GM12878 (cell line): Measurements from ENCODE around the gene PLXND1. TPM values are rescaled to one million over a fixed set of nuclear protein-coding genes. Genes with fewer than 3 reads are reported as not detected.

ENCODE experiments used
- ATAC-seq: fragments of 200-7000 bp; cut with Tn5 transposase; 3 replicates; pipeline ENCODE4 v1.9.1; 2020; ENCODE audit warnings: mild to moderate bottlenecking, moderate library complexity
- BruUV-seq: library from RNA; stranded (reverse); fragments of 400-500 nt; replicated peaks from 2 replicates; lab custom pipeline; 2021; lab: Mats Ljungman, UMichigan
- CTCF ChIA-PET: fragments of 300-600 bp; sonication (Branson Sonifier 250); formaldehyde crosslinking; extraction: SDS; loops from one replicate; lab custom pipeline; 2021; ENCODE audit warnings: inconsistent platforms; lab: Yijun Ruan, JAX
- POLR2A ChIA-PET: fragments of 350-600 bp; formaldehyde crosslinking; extraction: SDS; loops from one replicate; lab custom pipeline; 2021; ENCODE audit warnings: inconsistent platforms; lab: Charles Lee
- RAD21 ChIA-PET: fragments of 300-600 bp; sonication (Branson Sonifier 250); formaldehyde crosslinking; loops from one replicate; lab custom pipeline; 2023; ENCODE audit warnings: antibody characterized with exemption; ENCODE audit not compliant: unreplicated experiment; lab: Charles Lee
- SMC1A ChIA-PET: fragments of 300-600 bp; sonication (Branson Sonifier 250); formaldehyde crosslinking; loops from one replicate; lab custom pipeline; 2023; ENCODE audit not compliant: unreplicated experiment, uncharacterized antibody; lab: Charles Lee
- DNase-seq: peaks from one replicate; pipeline ENCODE4 v3.0.0-alpha.2; 2011; ENCODE audit warnings: low read depth, low spot score
- FAIRE-seq: peaks from 3 replicates; lab custom pipeline; 2011; peaks lifted over from hg19 to GRCh38; lab: Jason Lieb, UNC
- H2AFZ ChIP-seq: 2 replicates; pipeline ENCODE4 v1.6.0; 2011; ENCODE audit warnings: low read depth, low read length, control low read depth; ENCODE audit not compliant: control insufficient read depth
- H3K27ac ChIP-seq: 2 replicates; pipeline ENCODE4 v1.5.1; 2011; ENCODE audit warnings: control low read depth; ENCODE audit not compliant: control insufficient read depth, insufficient read depth
- H3K27me3 ChIP-seq, 2 experiments: replicated peaks in 1 of 2; 2 replicates each; pipeline versions ENCODE4 v1.6.0 to v1.6.1; 2011; ENCODE audit warnings: low read length in 1 of 2; ENCODE audit not compliant: control insufficient read depth in 2 of 2, insufficient read depth in 2 of 2
- H3K36me3 ChIP-seq, 2 experiments: 2 replicates each; pipeline ENCODE4 v1.5.1; 2011; ENCODE audit warnings: low read length in 1 of 2; ENCODE audit not compliant: control insufficient read depth in 2 of 2, insufficient read depth in 2 of 2
- H3K4me1 ChIP-seq: 2 replicates; pipeline ENCODE4 v1.6.1; 2011; ENCODE audit warnings: mild to moderate bottlenecking, low read length, moderate library complexity, mixed read lengths; ENCODE audit not compliant: control insufficient read depth, insufficient read depth
- H3K4me2 ChIP-seq: 2 replicates; pipeline ENCODE4 v1.6.0; 2011; ENCODE audit warnings: control low read depth; ENCODE audit not compliant: control insufficient read depth, insufficient read depth
- H3K4me3 ChIP-seq: fragments of 200-600 bp; sonication (generic); 2 replicates; pipeline ENCODE4 v1.5.1; 2016
- H3K79me2 ChIP-seq: 2 replicates; pipeline ENCODE4 v1.6.0; 2011; ENCODE audit warnings: low read length; ENCODE audit not compliant: control insufficient read depth, insufficient read depth
- H3K9ac ChIP-seq: 2 replicates; pipeline ENCODE4 v1.8.0; 2011; ENCODE audit warnings: low read length, control low read depth, mixed read lengths; ENCODE audit not compliant: control insufficient read depth, insufficient read depth
- H3K9me3 ChIP-seq: replicated peaks from 3 replicates; pipeline ENCODE4 v1.5.1; 2011; ENCODE audit warnings: mild to moderate bottlenecking, low read length; ENCODE audit not compliant: control insufficient read depth, insufficient read depth
- H4K20me1 ChIP-seq: 2 replicates; pipeline ENCODE4 v1.6.0; 2011; ENCODE audit not compliant: control insufficient read depth, insufficient read depth
- ASH2L ChIP-seq: fragments of 300-600, 200-600 bp; sonication (generic); IDR thresholded peaks from 2 replicates; pipeline ENCODE4 v1.6.1; 2017; ENCODE audit warnings: low read depth, mild to moderate bottlenecking, borderline replicate concordance
- NFYA ChIP-seq: IDR thresholded peaks from 2 replicates; pipeline ENCODE4 v1.6.1; 2011; ENCODE audit warnings: low read depth, mild to moderate bottlenecking, low read length, improper control_type of control experiment, borderline replicate concordance
- SRF ChIP-seq, 2 experiments: IDR thresholded peaks; 2 replicates each; pipeline ENCODE4 v1.6.1; 2011; ENCODE audit warnings: low read depth in 2 of 2, low read length in 2 of 2, mild to moderate bottlenecking in 1 of 2, moderate library complexity in 1 of 2
- TAF1 ChIP-seq: IDR thresholded peaks from 2 replicates; pipeline ENCODE4 v1.6.1; 2011; ENCODE audit warnings: mild to moderate bottlenecking, low read depth, low read length, borderline replicate concordance
- WGBS: methylation state at CpG from one replicate; pipeline ENCODE4 v1.1.6; 2016; ENCODE audit warnings: low lambda C conversion rate; ENCODE audit not compliant: insufficient replicate concordance, insufficient coverage; ENCODE audit errors: missing lambda C conversion rate; 5-methylcytosine and 5-hydroxymethylcytosine counted together
- in situ Hi-C: fragments of 300-500 bp; cut with MboI; formaldehyde crosslinking; loops from 9 replicates; pipeline ENCODE4 v1.14.3; 2018; ENCODE audit warnings: mixed read lengths
- intact Hi-C: fragments of 100-400 bp; cut with micrococcal nuclease; formaldehyde crosslinking; loops from one replicate; pipeline ENCODE4 v1.14.2; 2022; ENCODE audit not compliant: unreplicated experiment
- polyA plus RNA-seq, 11 experiments: library from polyadenylated mRNA; depleted of rRNA in 4 of 11; unstranded in 6 of 11; stranded (reverse) in 5 of 11; fragments of >200 nt; fragmentation: Nextera tagmentation in 4 of 11; fragmentation: Illumina TruSeq in 1 of 11; extraction: Ambion mirVana in 4 of 11; extraction: Trizol in 1 of 11; gene quantifications; 1 replicate in 1 of 11; 2 replicates in 10 of 11; pipeline versions ENCODE4 v1.2.1 to v1.2.3, GENCODE V29; 2011 to 2016; ENCODE audit warnings: inconsistent platforms in 2 of 11, missing spikeins in 2 of 11, low read depth in 1 of 11
- total RNA-seq, 4 experiments: library from RNA; depleted of rRNA in 3 of 4; stranded (reverse); fragments of >200 nt in 3 of 4; fragmentation: Illumina TruSeq in 1 of 4; extraction: Trizol in 1 of 4; gene quantifications; 2 replicates each; pipeline versions ENCODE4 v1.2.1 to v1.2.3, GENCODE V29; 2013 to 2021
- TF ChIP-seq, protein P1 (sequence below): fragments of 450-650 bp; IDR thresholded peaks from 2 replicates; pipeline ENCODE4 v1.6.1; 2017; ENCODE audit warnings: mild to moderate bottlenecking, moderate library complexity

Gene PLXND1
- total and polyA plus RNA-seq, 10 of the 15 experiments (the other 5 are each of a cell fraction or from before 2014, with no cell fraction given), result 0.01 to 2.3 (median 0.72) TPM; not detected in 7

- H4K20me1 ChIP-seq, result no peaks in the 10 kb centered on the region
- TF ChIP-seq NFYA, result no peak
- TF ChIP-seq SRF (IDR thresholded peaks at IDR 0.05; ENCODE audit: low read depth in 2 of 2, low read length in 2 of 2), result no peak
- TF ChIP-seq, protein P1, sequence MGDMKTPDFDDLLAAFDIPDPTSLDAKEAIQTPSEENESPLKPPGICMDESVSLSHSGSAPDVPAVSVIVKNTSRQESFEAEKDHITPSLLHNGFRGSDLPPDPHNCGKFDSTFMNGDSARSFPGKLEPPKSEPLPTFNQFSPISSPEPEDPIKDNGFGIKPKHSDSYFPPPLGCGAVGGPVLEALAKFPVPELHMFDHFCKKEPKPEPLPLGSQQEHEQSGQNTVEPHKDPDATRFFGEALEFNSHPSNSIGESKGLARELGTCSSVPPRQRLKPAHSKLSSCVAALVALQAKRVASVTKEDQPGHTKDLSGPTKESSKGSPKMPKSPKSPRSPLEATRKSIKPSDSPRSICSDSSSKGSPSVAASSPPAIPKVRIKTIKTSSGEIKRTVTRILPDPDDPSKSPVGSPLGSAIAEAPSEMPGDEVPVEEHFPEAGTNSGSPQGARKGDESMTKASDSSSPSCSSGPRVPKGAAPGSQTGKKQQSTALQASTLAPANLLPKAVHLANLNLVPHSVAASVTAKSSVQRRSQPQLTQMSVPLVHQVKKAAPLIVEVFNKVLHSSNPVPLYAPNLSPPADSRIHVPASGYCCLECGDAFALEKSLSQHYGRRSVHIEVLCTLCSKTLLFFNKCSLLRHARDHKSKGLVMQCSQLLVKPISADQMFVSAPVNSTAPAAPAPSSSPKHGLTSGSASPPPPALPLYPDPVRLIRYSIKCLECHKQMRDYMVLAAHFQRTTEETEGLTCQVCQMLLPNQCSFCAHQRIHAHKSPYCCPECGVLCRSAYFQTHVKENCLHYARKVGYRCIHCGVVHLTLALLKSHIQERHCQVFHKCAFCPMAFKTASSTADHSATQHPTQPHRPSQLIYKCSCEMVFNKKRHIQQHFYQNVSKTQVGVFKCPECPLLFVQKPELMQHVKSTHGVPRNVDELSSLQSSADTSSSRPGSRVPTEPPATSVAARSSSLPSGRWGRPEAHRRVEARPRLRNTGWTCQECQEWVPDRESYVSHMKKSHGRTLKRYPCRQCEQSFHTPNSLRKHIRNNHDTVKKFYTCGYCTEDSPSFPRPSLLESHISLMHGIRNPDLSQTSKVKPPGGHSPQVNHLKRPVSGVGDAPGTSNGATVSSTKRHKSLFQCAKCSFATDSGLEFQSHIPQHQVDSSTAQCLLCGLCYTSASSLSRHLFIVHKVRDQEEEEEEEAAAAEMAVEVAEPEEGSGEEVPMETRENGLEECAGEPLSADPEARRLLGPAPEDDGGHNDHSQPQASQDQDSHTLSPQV, result no peak
- no peak for TF ChIP-seq TAF1
- TF ChIP-seq ASH2L, result no peak
- no peak overlapping the region for H3K4me2 ChIP-seq
- FAIRE-seq (no peak), DNase-seq (no peak), ATAC-seq (no peak)
- in situ Hi-C loops, result no loop called here
- peaks cover 0 to 3% of the 10 kb centered on the region in 2 experiments; a peak in 1 of 4 replicates for H3K36me3 ChIP-seq
- no peak overlapping the region for H2AFZ ChIP-seq
- H3K9ac ChIP-seq, result no peak overlapping the region
- 83% methylated on average over 4 of the region's 4 CpGs for WGBS
- ChIA-PET POLR2A (interaction anchor here (0.6 kb wide), 1 partner anchor 282 kb away, joined by 4 read pairs; no protein-coding TSS in a partner anchor), CTCF (interaction anchor here (0.9 to 3.3 kb wide), 8 partner anchors 8 to 239 kb away, joined by 3 to 23 read pairs (median 4); partner anchors contain the start of gene TMCC1), RAD21 (interaction anchor here (1.0 to 1.9 kb wide), 2 partner anchors 169 to 170 kb away, joined by 4 to 5 read pairs; no protein-coding TSS in a partner anchor), SMC1A (interaction anchor here (0.7 to 2.0 kb wide), 7 partner anchors 9 to 212 kb away, joined by 3 to 12 read pairs (median 3); no protein-coding TSS in a partner anchor)
- no peaks in the 10 kb centered on the region for H3K79me2 ChIP-seq
- intact Hi-C loops, result loop anchor here (10.0 kb wide), 2 partner anchors 350 to 440 kb away; no protein-coding TSS in a partner anchor
- no peaks in the 10 kb centered on the region for H3K9me3 ChIP-seq
- H3K4me3 ChIP-seq, result no peak overlapping the region
- BruUV-seq, result no TSS peak
- no peak overlapping the region for H3K27ac ChIP-seq
- H3K4me1 ChIP-seq, result peaks cover 11% of the 10 kb centered on the region; the same call in 1 of the 2 replicates
- H3K27me3 ChIP-seq, result no peaks in the 10 kb centered on the region
These were observed 48.8 kb upstream of the PLXND1 start for GRCh38 chr3:129655291-129655700.
